HG03469 (cell line): ENCODE measurements around the gene USH1G.
"Not testable (repeated sequence)": the region's sequence is repeated elsewhere in the genome, so short reads cannot be mapped to it uniquely, and the experiment has no call there.

Experiments used
- ATAC-seq: cut with Tn5 transposase; IDR thresholded peaks from one replicate; pipeline ENCODE4 v1.9.1; 2021; ENCODE audit warnings: mild to moderate bottlenecking, moderate library complexity, moderate number of reproducible peaks; ENCODE audit not compliant: unreplicated experiment

Gene USH1G

DNA sequence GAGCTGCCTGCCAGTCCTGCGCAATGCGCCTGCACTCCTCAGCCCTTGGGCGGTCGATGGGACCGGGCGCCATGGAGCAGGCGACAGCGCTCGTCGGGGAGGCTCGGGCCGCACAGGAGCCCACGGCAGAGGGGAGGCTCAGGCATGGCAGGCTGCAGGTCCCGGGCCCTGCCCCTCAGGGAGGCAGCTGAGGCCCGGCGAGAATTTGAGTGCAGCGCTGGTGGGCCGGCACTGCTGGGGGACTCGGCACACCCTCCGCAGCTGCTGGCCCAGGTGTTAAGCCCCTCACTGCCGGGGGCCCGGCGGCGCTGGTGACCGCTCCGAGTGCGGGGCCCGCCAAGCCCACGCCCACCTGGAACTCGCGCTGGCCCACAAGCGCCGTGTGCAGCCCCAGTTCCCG lies 16.0 kb downstream of the USH1G start:
- ATAC-seq: no peak

GRCh38 chr17:74906214-74906793 lies 16.8 kb downstream of the USH1G start:
- ATAC-seq: not testable (repeated sequence)

- ATAC-seq: no peak
Measured at GRCh38 chr17:74904687-74905409, 18.2 kb downstream of the USH1G start.

DNA sequence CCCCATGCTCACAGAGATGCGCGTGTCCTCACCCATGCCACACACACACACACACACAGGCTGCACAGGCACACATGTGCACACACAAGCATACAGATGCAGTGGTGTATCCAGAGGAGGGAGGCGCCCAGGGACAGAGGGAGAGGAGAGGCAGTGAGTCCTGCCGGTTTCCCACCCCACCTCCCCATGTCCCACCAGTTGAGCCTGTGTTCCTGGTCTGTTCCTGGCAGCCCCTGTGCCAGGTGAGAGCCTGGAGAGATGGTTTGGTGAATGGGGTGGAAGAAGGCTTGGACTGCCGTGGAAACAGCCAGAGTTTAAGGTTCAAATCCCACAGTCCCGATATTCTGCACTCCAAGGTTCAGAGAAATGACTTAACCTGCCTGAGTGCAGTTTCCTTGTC lies 19.4 kb downstream of the USH1G start:
- ATAC-seq: no peak

DNA sequence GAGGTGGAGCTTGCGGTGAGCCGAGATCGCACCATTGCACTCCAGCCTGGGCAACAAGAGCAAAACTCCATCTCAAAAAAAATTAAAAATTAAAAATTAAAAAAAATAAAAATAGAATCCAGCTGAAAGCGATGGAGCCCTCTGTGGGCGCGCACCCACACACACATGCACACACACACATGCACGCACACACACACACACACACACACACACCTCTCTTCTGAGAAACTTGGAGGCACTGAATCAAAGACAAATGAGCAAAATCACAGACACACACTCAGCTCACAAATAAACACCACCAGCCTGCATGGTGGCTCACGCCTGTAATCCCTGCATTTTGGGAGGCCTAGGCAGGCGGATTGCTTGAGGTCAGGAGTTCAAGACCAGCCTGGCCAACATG lies 20.0 kb downstream of the USH1G start:
- no peak for ATAC-seq

GRCh38 chr17:74901353-74902135 lies 21.5 kb downstream of the USH1G start:
- no peak for ATAC-seq

- no peak for ATAC-seq
Measured at GRCh38 chr17:74900208-74900607, 22.8 kb downstream of the USH1G start.

- ATAC-seq: no peak
Measured at GRCh38 chr17:74898376-74898946, 24.6 kb downstream of the USH1G start.

- ATAC-seq: no peak
Measured at GRCh38 chr17:74893936-74894671, 29.0 kb downstream of the USH1G start.

DNA sequence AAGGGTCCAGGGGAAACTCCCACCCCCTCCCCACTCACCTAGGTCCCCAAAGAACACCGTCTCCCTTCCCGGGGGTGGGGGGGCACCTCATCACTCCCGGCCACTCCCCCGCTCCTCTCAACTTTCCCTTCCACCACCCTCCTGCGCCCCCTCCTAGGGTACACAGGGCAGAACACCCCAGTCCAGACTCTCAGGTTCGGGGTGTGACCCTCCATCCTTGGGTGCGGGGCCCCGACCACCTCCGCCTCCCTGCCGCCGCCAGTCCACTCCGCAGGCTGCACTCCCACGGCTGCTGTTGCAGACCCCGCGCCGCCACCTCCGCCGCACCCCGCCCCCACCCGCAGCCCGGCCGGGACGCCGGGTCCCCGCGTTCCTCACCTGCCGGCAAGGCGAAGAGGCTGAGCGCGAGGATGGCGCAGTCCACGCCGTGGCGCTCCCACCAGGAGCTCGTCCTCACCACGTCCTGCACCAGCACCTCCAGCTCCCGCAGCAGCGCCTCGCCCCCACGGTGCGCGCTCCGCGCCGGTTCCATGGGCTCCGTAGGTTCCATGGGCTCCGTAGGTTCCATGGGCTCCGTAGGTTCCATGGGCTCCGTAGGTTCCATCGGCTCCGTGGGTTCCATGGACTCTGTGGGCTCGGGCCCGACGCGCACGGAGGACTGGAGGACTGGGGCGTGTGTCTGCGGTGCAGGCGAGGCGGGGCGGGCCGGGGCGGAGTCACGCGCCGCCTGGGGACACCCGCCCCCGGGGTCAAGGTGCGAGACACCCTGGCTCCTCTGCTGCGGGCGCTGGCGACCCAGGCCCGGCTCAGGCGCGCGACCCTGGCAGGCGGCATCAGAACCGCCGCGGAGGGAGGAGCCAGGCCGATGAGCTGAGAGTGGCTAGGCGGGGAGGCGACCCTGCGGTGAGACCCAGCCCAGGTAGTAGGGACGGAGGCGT lies 29.8 kb downstream of the USH1G start, which contains the start of gene FADS6:
TSS of gene FADS6 (minus strand) at position 660 of the 938 bp plus-strand sequence. CDS start at position 622, 38 bp downstream.
- no peak for ATAC-seq

- no peak for ATAC-seq
Measured at GRCh38 chr17:74892013-74892841, 30.8 kb downstream of the USH1G start.

- ATAC-seq: no peak
Measured at GRCh38 chr17:74890554-74890953, 32.5 kb downstream of the USH1G start.

- no peak for ATAC-seq
Measured at GRCh38 chr17:74888469-74888868, 34.6 kb downstream of the USH1G start.

DNA sequence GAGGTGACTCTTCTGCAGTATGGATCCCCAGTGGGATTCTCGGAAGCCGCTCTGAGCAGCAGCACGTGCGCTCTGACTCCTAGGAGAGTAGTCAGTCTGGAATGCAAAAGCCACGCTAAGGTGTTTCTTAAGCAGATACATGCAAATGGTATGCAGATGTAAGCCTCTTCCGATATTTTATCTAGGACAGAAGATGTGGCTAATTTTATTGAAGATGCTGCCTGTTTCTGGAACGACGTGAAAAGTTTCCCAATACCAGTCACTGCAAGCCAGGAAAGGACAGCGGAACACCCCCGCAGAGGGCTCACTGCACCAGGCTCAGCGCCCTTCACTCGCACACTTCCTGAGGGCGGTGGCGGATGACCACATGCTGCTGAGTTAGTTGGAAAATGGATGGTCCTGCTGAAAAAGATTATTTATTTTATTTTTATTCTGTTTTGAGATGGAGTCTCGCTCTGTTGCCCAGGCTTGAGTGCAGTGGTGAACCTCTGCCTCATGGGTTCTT lies 39.8 kb downstream of the USH1G start:
- ATAC-seq: no peak

GRCh38 chr17:74882517-74883240 lies 40.4 kb downstream of the USH1G start:
- no peak for ATAC-seq

DNA sequence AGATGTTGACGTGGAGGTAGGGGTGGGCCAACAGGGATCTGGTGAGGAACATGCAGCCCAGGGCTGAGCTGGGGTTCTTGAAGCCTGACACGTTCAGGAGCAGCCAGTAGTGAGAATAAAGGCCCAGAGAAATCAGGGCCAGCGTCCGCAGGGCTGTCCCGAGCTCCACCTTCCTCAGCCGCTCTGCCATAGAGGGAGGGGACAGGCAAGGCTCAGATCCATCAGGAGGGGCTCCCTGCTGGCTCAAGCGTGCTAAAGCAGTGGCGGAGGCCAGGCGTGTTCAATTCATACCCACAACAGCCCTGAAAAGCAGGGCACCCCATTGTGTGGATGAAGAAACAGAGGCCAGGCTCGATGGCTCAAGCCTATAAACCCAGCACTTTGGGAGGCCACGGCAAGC lies 42.0 kb downstream of the USH1G start:
- no peak for ATAC-seq

DNA sequence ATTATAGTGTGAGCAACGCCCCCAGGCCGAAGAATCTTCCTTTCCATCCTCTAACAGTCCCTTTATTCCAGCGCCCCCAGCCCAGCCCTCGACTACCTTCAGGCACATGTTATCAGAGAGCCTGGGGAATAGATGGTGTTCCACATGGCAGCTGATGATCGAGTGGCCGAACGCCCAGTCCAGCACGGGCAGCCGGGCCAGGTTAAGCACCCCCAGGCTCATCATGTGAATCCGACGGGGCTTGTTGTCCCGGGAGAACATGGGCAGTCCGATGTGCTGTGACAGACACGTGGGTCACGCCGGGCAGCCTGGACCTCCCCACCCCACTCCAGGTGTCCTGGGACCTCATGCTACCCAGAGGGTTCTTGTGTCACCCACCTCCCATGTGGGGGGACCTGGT lies 43.7 kb downstream of the USH1G start:
- no peak for ATAC-seq

- no peak for ATAC-seq
Measured at GRCh38 chr17:74878658-74879057, 44.4 kb downstream of the USH1G start.
